Activated naive CD8-positive, alpha-beta T cell treated with anti-CD3 and anti-CD28 coated beads for 36 hours (primary cell): Measurements from ENCODE around the gene UBE2L6. TPM values are rescaled to one million over a fixed set of nuclear protein-coding genes. Genes with fewer than 3 reads are reported as not detected.

ENCODE experiments used
- DNase-seq: peaks from one replicate; pipeline ENCODE4 v3.0.0; 2021
- H3K27ac Mint-ChIP-seq: one replicate; pipeline ENCODE4 v1.8.0; 2022; ENCODE audit warnings: mild to moderate bottlenecking, moderate library complexity, mixed read lengths
- H3K27me3 Mint-ChIP-seq: one replicate; pipeline ENCODE4 v1.8.0; 2022; ENCODE audit warnings: mild to moderate bottlenecking, mixed read lengths
- H3K36me3 Mint-ChIP-seq: one replicate; pipeline ENCODE4 v1.8.0; 2021; ENCODE audit warnings: mild to moderate bottlenecking, mixed read lengths
- H3K4me1 Mint-ChIP-seq: one replicate; pipeline ENCODE4 v1.8.0; 2021; ENCODE audit warnings: mixed read lengths
- H3K4me3 Mint-ChIP-seq: one replicate; pipeline ENCODE4 v1.8.0; 2022; ENCODE audit warnings: mild to moderate bottlenecking, moderate library complexity, mixed read lengths
- H3K9me3 Mint-ChIP-seq: one replicate; pipeline ENCODE4 v1.8.0; 2022; ENCODE audit warnings: mixed read lengths
- total RNA-seq, 2 experiments: library from RNA; stranded (reverse); gene quantifications; one replicate each; pipeline ENCODE4 v1.2.3, GENCODE V29; 2021

The UBE2L6 gene
- total RNA-seq, 2 experiments from 2014 or later = 200 to 208 TPM

DNA sequence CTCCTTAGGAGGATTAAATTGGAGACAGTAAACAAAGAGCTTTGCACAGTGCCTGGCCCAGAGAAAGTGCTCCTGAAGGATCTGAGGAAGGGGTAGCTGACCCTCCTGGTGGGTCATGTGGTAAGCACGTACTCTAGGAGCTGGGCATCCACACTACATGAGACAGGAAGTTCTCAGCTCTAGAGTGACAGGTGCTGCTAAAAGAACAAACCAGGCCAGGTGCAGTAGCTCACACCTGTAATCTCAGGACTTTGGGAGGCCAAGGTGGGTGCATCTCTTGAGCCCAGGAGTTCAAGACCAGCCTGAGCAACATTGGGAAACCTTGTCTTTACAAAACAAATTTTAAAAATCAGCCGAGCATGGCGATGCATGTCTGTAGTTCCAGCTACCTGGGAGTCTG, 65.1 kb downstream of the UBE2L6 start:
- no peak overlapping the region for H3K4me3 Mint-ChIP-seq
- no peak overlapping the region for H3K27ac Mint-ChIP-seq
- H3K9me3 Mint-ChIP-seq = no peaks in the 10 kb centered on the region
- no peaks in the 10 kb centered on the region for H3K27me3 Mint-ChIP-seq
- no peak for DNase-seq
- peaks cover 15% of the 10 kb centered on the region for H3K36me3 Mint-ChIP-seq
- peaks cover 3% of the 10 kb centered on the region for H3K4me1 Mint-ChIP-seq

- H3K27me3 Mint-ChIP-seq = no peaks in the 10 kb centered on the region
- DNase-seq = no peak
- H3K36me3 Mint-ChIP-seq = peaks cover 15% of the 10 kb centered on the region
- peaks cover 3% of the 10 kb centered on the region for H3K4me1 Mint-ChIP-seq
- H3K27ac Mint-ChIP-seq = no peak overlapping the region
- H3K9me3 Mint-ChIP-seq = no peaks in the 10 kb centered on the region
- H3K4me3 Mint-ChIP-seq = no peak overlapping the region
Observed at GRCh38 chr11:57501953-57502352, 65.5 kb downstream of the UBE2L6 start.

Other genes with a start within 250 kb of the UBE2L6 start
- gene TNKS1BP1, start 242.7 kb downstream of the UBE2L6 start, total RNA-seq = 10 to 100 TPM; 20.8 to 22.1 TPM
- 100 to 1,000 TPM; 318 to 332 TPM for gene SSRP1, start 231.8 kb downstream of the UBE2L6 start, total RNA-seq
- gene P2RX3, start 229.3 kb downstream of the UBE2L6 start, total RNA-seq = not detected
- not detected for gene PRG3, start 186.5 kb downstream of the UBE2L6 start, total RNA-seq
- gene PRG2, start 177.0 kb downstream of the UBE2L6 start, total RNA-seq = 1 to 10 TPM in 1 of 2 experiments, under 1 TPM in 1; 0.54 to 2.1 TPM
- gene SLC43A3, start 140.6 kb downstream of the UBE2L6 start, total RNA-seq = 100 to 1,000 TPM; 331 to 348 TPM
- gene RTN4RL2, start 107.1 kb downstream of the UBE2L6 start, total RNA-seq = under 1 TPM; 0.43 to 0.44 TPM
- gene SLC43A1, start 52.0 kb downstream of the UBE2L6 start, total RNA-seq = 10 to 100 TPM; 36.8 to 37.1 TPM
- gene TIMM10, start 36.9 kb downstream of the UBE2L6 start, total RNA-seq = 100 to 1,000 TPM; 134 to 137 TPM
- not detected for gene SMTNL1, start 30.1 kb downstream of the UBE2L6 start, total RNA-seq
- gene SERPING1, start 30.0 kb upstream of the UBE2L6 start, total RNA-seq = under 1 TPM; 0.41 to 0.68 TPM
- under 1 TPM; 0.38 to 0.56 TPM for gene YPEL4, start 82.2 kb upstream of the UBE2L6 start, total RNA-seq
- gene CLP1, start 90.1 kb upstream of the UBE2L6 start, total RNA-seq = 10 to 100 TPM; 22.0 to 22.2 TPM
- 10 to 100 TPM; 74.0 to 78.6 TPM for gene ZDHHC5, start 100.4 kb upstream of the UBE2L6 start, total RNA-seq
- 10 to 100 TPM; 13.8 to 14.9 TPM for gene MED19, start 144.5 kb upstream of the UBE2L6 start, total RNA-seq
- gene TMX2, start 144.9 kb upstream of the UBE2L6 start, total RNA-seq = 10 to 100 TPM; 94.9 to 99.1 TPM
- 100 to 1,000 TPM; 255 to 290 TPM for gene SELENOH, start 173.8 kb upstream of the UBE2L6 start, total RNA-seq
- not detected for gene BTBD18, start 184.1 kb upstream of the UBE2L6 start, total RNA-seq
- 1 to 10 TPM; 6.4 to 8.2 TPM for gene CTNND1, start 194.1 kb upstream of the UBE2L6 start, total RNA-seq